H1 (cell line): ENCODE data around the gene MRPS5. TPM values are rescaled to one million over a fixed set of nuclear protein-coding genes. Genes with fewer than 3 reads are reported as not detected.

Experiments used
- CTCF ChIA-PET: fragments of 300-600 bp; sonication (Branson Sonifier 250); formaldehyde crosslinking; loops from one replicate; lab custom pipeline; 2021; ENCODE audit not compliant: partially characterized antibody; lab: Charles Lee
- POLR2A ChIA-PET: fragments of 300-600 bp; sonication (Branson Sonifier 250); formaldehyde crosslinking; loops from one replicate; lab custom pipeline; 2021; ENCODE audit warnings: inconsistent platforms; ENCODE audit not compliant: partially characterized antibody; lab: Charles Lee
- DNase-seq, 2 experiments: peaks; one replicate each; pipeline versions ENCODE4 v3.0.0 to v3.0.0-alpha.2; 2010 to 2022; ENCODE audit warnings: low spot score in 2 of 2, low read depth in 1 of 2, mixed read lengths in 1 of 2
- FAIRE-seq: peaks from 2 replicates; lab custom pipeline; 2011; peaks lifted over from hg19 to GRCh38; lab: Jason Lieb, UNC
- H2AFZ ChIP-seq: 2 replicates; pipeline ENCODE4 v1.8.1; 2012; ENCODE audit warnings: low read length, inconsistent platforms
- H2AK5ac ChIP-seq: 2 replicates; pipeline ENCODE4 v1.6.1; 2013; ENCODE audit warnings: low read depth, low read length
- H2BK120ac ChIP-seq: replicated peaks from 2 replicates; pipeline ENCODE3; 2013; ENCODE audit warnings: low read depth, low read length, inconsistent platforms
- H2BK12ac ChIP-seq: 2 replicates; pipeline ENCODE4 v1.6.1; 2013; ENCODE audit warnings: low read depth, low read length
- H2BK15ac ChIP-seq: 2 replicates; pipeline ENCODE4 v1.6.1; 2013; ENCODE audit warnings: low read length
- H2BK20ac ChIP-seq: 2 replicates; pipeline ENCODE4 v1.6.1; 2013; ENCODE audit warnings: low read length
- H2BK5ac ChIP-seq: 2 replicates; pipeline ENCODE4 v1.6.1; 2013; ENCODE audit warnings: low read depth, low read length
- H3K14ac ChIP-seq: 2 replicates; pipeline ENCODE4 v1.6.1; 2013; ENCODE audit warnings: inconsistent platforms; ENCODE audit not compliant: insufficient read length
- H3K18ac ChIP-seq: 2 replicates; pipeline ENCODE4 v1.6.1; 2013; ENCODE audit warnings: low read length; ENCODE audit errors: extremely low read depth
- H3K23ac ChIP-seq: 2 replicates; pipeline ENCODE4 v1.6.1; 2013; ENCODE audit warnings: inconsistent platforms; ENCODE audit not compliant: insufficient read length
- H3K23me2 ChIP-seq: 2 replicates; pipeline ENCODE4 v1.6.1; 2013; ENCODE audit warnings: low read depth, low read length
- H3K27ac ChIP-seq: 2 replicates; pipeline ENCODE4 v1.6.1; 2011; ENCODE audit warnings: low read depth, low read length, inconsistent platforms
- H3K27me3 ChIP-seq, 4 experiments: replicated peaks in 1 of 4; 1 replicate in 1 of 4; 2 replicates in 3 of 4; pipeline versions ENCODE4 v1.6.1 to v1.8.1; 2011 to 2013; ENCODE audit warnings: low read length in 3 of 4, mild to moderate bottlenecking in 3 of 4, inconsistent platforms in 2 of 4, mixed read lengths in 2 of 4, moderate library complexity in 1 of 4; ENCODE audit not compliant: control insufficient read depth in 3 of 4, insufficient read depth in 3 of 4; ENCODE audit errors: extremely low read depth in 1 of 4
- H3K36me3 ChIP-seq, 4 experiments: 2 replicates each; pipeline versions ENCODE4 v1.6.1 to v1.8.1; 2011 to 2013; ENCODE audit warnings: mild to moderate bottlenecking in 4 of 4, low read length in 3 of 4, moderate library complexity in 2 of 4, control low read depth in 1 of 4, inconsistent platforms in 1 of 4; ENCODE audit not compliant: insufficient read depth in 4 of 4, control insufficient read depth in 2 of 4
- H3K4ac ChIP-seq: replicated peaks from 2 replicates; pipeline ENCODE3; 2013; ENCODE audit warnings: low read length, low read depth, mixed read lengths, inconsistent platforms; ENCODE audit not compliant: insufficient read length
- H3K4me1 ChIP-seq, 4 experiments: replicated peaks in 1 of 4; 1 replicate in 1 of 4; 2 replicates in 3 of 4; pipeline versions ENCODE4 v1.6.1 to v1.8.1; 2011 to 2013; ENCODE audit warnings: low read length in 3 of 4, inconsistent platforms in 2 of 4, mixed read lengths in 1 of 4; ENCODE audit not compliant: insufficient read depth in 4 of 4, control insufficient read depth in 3 of 4
- H3K4me2 ChIP-seq, 2 experiments: 2 replicates each; pipeline versions ENCODE4 v1.6.1 to v1.8.1; 2011 to 2013; ENCODE audit warnings: low read depth in 2 of 2, low read length in 2 of 2, control low read depth in 1 of 2, inconsistent platforms in 1 of 2, mild to moderate bottlenecking in 1 of 2; ENCODE audit not compliant: insufficient read depth in 1 of 2
- H3K4me3 ChIP-seq, 4 experiments: fragments of 200-600, 300-600 bp in 1 of 4; sonication (generic), shearing (Covaris generic), sonication (Bioruptor Twin) in 1 of 4; 2 replicates each; pipeline versions ENCODE4 v1.5.1 to v1.8.1; 2011 to 2016; ENCODE audit warnings: low read length in 4 of 4, low read depth in 3 of 4, control low read depth in 2 of 4, inconsistent platforms in 2 of 4, mild to moderate bottlenecking in 2 of 4, mixed read lengths in 1 of 4, moderate library complexity in 1 of 4; ENCODE audit not compliant: insufficient read depth in 2 of 4; ENCODE audit errors: extremely low read depth in 1 of 4
- H3K56ac ChIP-seq: replicated peaks from 2 replicates; pipeline ENCODE3; 2013; ENCODE audit warnings: low read depth, mild to moderate bottlenecking, mixed read lengths, low read length, inconsistent platforms; ENCODE audit not compliant: insufficient read length
- H3K79me1 ChIP-seq: 2 replicates; pipeline ENCODE4 v1.6.1; 2013; ENCODE audit warnings: low read depth, low read length, control low read depth
- H3K79me2 ChIP-seq, 2 experiments: 2 replicates each; pipeline versions ENCODE4 v1.6.1 to v1.8.1; 2012 to 2013; ENCODE audit warnings: low read length in 2 of 2, mild to moderate bottlenecking in 2 of 2, inconsistent platforms in 1 of 2; ENCODE audit not compliant: insufficient read depth in 2 of 2, control insufficient read depth in 1 of 2
- H3K9ac ChIP-seq, 4 experiments: replicated peaks in 1 of 4; 1 replicate in 1 of 4; 2 replicates in 3 of 4; pipeline versions ENCODE4 v1.6.1 to v1.8.1; 2011 to 2013; ENCODE audit warnings: low read depth in 3 of 4, low read length in 3 of 4, control low read depth in 2 of 4, mild to moderate bottlenecking in 2 of 4, moderate library complexity in 2 of 4, inconsistent platforms in 1 of 4; ENCODE audit errors: extremely low read depth in 1 of 4
- H3K9me3 ChIP-seq, 2 experiments: 2 replicates each; pipeline versions ENCODE4 v1.6.1 to v1.8.1; 2012 to 2013; ENCODE audit warnings: mild to moderate bottlenecking in 2 of 2, moderate library complexity in 2 of 2, control low read depth in 1 of 2, inconsistent platforms in 1 of 2, low read depth in 1 of 2, low read length in 1 of 2, mixed read lengths in 1 of 2; ENCODE audit not compliant: insufficient read depth in 2 of 2
- H4K20me1 ChIP-seq, 2 experiments: replicated peaks in 1 of 2; 2 replicates each; pipeline versions ENCODE3 to v1.8.1; 2011 to 2013; ENCODE audit warnings: inconsistent platforms in 2 of 2, low read length in 2 of 2, mild to moderate bottlenecking in 1 of 2; ENCODE audit not compliant: insufficient read depth in 2 of 2, control insufficient read depth in 1 of 2
- H4K5ac ChIP-seq: 2 replicates; pipeline ENCODE4 v1.6.1; 2013; ENCODE audit warnings: low read length, low read depth, mixed read lengths, inconsistent platforms; ENCODE audit not compliant: insufficient read length
- H4K8ac ChIP-seq: 2 replicates; pipeline ENCODE4 v1.8.0; 2013; ENCODE audit warnings: mild to moderate bottlenecking, moderate library complexity, low read length, inconsistent platforms; ENCODE audit not compliant: insufficient read depth; ENCODE audit errors: extremely low read depth
- H4K91ac ChIP-seq: replicated peaks from 2 replicates; pipeline ENCODE3; 2013; ENCODE audit warnings: low read length, mixed read lengths, inconsistent platforms; ENCODE audit not compliant: insufficient read length
- ATF3 ChIP-seq: IDR thresholded peaks from 2 replicates; pipeline ENCODE4 v1.6.1; 2011; ENCODE audit warnings: low read depth, mild to moderate bottlenecking, low read length; ENCODE audit not compliant: insufficient read depth
- BACH1 ChIP-seq: IDR thresholded peaks from 2 replicates; pipeline ENCODE4 v1.6.1; 2012; ENCODE audit warnings: low read length, improper control_type of control experiment
- CTBP2 ChIP-seq: IDR thresholded peaks from 2 replicates; pipeline ENCODE4 v1.7.0; 2011; ENCODE audit warnings: borderline replicate concordance, mild to moderate bottlenecking, moderate library complexity, mixed read lengths, low read length; ENCODE audit not compliant: insufficient read depth, insufficient read length
- EZH2 ChIP-seq: fragments of 200-600 bp; sonication (generic); IDR thresholded peaks from 2 replicates; pipeline ENCODE4 v1.7.1; 2012; ENCODE audit warnings: low read depth, mild to moderate bottlenecking, moderate library complexity, low read length, inconsistent platforms; ENCODE audit not compliant: severe bottlenecking
- FOSL1 ChIP-seq: IDR thresholded peaks from 2 replicates; pipeline ENCODE4 v1.6.1; 2011; ENCODE audit warnings: mild to moderate bottlenecking, low read depth, low read length, moderate library complexity; ENCODE audit not compliant: insufficient read depth
- HDAC6 ChIP-seq: IDR thresholded peaks from one replicate; pipeline ENCODE4 v1.7.1; 2012; ENCODE audit warnings: low read depth, mild to moderate bottlenecking, inconsistent platforms, low read length, moderate library complexity
- RAD21 ChIP-seq, 2 experiments: IDR thresholded peaks in 1 of 2; conservative IDR thresholded peaks in 1 of 2; 2 replicates each; pipeline ENCODE4 v1.6.1; 2011; ENCODE audit warnings: low read depth in 2 of 2, low read length in 2 of 2, improper control_type of control experiment in 1 of 2, inconsistent platforms in 1 of 2, mild to moderate bottlenecking in 1 of 2, moderate library complexity in 1 of 2
- RNF2 ChIP-seq: fragments of 200-900, 300-1000 bp; sonication (generic); IDR thresholded peaks from 2 replicates; pipeline ENCODE4 v1.7.1; 2016; ENCODE audit warnings: borderline replicate concordance, low read depth, mild to moderate bottlenecking, antibody characterized with exemption, low read length; ENCODE audit not compliant: poor library complexity, severe bottlenecking; ENCODE audit errors: missing control alignments
- SP2 ChIP-seq: IDR thresholded peaks from 2 replicates; pipeline ENCODE4 v1.6.1; 2012; ENCODE audit warnings: mild to moderate bottlenecking, low read length, inconsistent platforms
- SP4 ChIP-seq: IDR thresholded peaks from 2 replicates; pipeline ENCODE4 v1.6.1; 2012; ENCODE audit warnings: low read length, inconsistent platforms
- SUZ12 ChIP-seq: fragments of 200-600 bp; sonication (generic); IDR thresholded peaks from 2 replicates; pipeline ENCODE4 v1.6.1; 2012; ENCODE audit warnings: mild to moderate bottlenecking, inconsistent platforms, low read length, moderate library complexity, mixed read lengths
- TAF1 ChIP-seq: IDR thresholded peaks from 2 replicates; pipeline ENCODE4 v1.6.1; 2011; ENCODE audit warnings: mild to moderate bottlenecking, low read depth, low read length
- WGBS, 2 experiments: shearing (Covaris generic) in 1 of 2; methylation state at CpG; one replicate each; pipeline versions ENCODE4 v1.1.6 to v1.1.7; 2013 to 2015; ENCODE audit warnings: low lambda C conversion rate in 2 of 2, mixed read lengths in 2 of 2, inconsistent platforms in 1 of 2, low coverage in 1 of 2, missing lambda C conversion rate in 1 of 2; ENCODE audit not compliant: insufficient replicate concordance in 2 of 2, insufficient coverage in 1 of 2, insufficient read length in 1 of 2; ENCODE audit errors: extremely low coverage in 1 of 2, missing lambda C conversion rate in 1 of 2; 5-methylcytosine and 5-hydroxymethylcytosine counted together
- polyA plus RNA-seq, 7 experiments: library from polyadenylated mRNA; depleted of rRNA in 3 of 7; stranded (reverse) in 5 of 7; unstranded in 2 of 7; fragments of >200 nt in 5 of 7; fragments of 200-250 nt in 2 of 7; gene quantifications; 1 replicate in 5 of 7; 2 replicates in 1 of 7; 4 replicates in 1 of 7; pipeline versions ENCODE4 v1.2.1 to v1.2.3, GENCODE V29; 2011 to 2013; ENCODE audit warnings: missing spikeins in 2 of 7, mixed read lengths in 2 of 7
- total RNA-seq: library from RNA; stranded (reverse); fragmentation: NEBNext Ultra II Directional; extraction: Animal tissue kit (Norgen Biotek cat#: 25700); gene quantifications from 2 replicates; pipeline ENCODE4 v1.2.1, GENCODE V29; 2021

Gene MRPS5
- total and polyA plus RNA-seq, 2 of the 8 experiments (the other 6 are each of a cell fraction or from before 2014, with no cell fraction given) = 36.7 to 53.0 TPM

GRCh38 chr2:95165030-95165370 is 43.4 kb upstream of the MRPS5 start:
- Histone ChIP-seq H2BK15ac (no peak overlapping the region), H3K4ac (no peak overlapping the region), H4K5ac (peak overlapping the region; percentile 70), H3K79me1 (no peaks in the 10 kb centered on the region), H4K91ac (peak overlapping the region; percentile 82), H2AFZ (peak overlapping the region; percentile 100), H3K14ac (no peak overlapping the region), H2BK12ac (no peak overlapping the region; the same call in 1 of the 2 replicates), H3K9ac (peak overlapping the region; percentile 73 to 97 (median 92)), H2BK120ac (no peak overlapping the region), H3K4me2 (peak overlapping the region; percentile 89 to 93; a peak in 3 of 4 replicates), H3K36me3 (no peaks in the 10 kb centered on the region), H3K79me2 (peaks cover 0 to 3% of the 10 kb centered on the region in 2 experiments; a peak in 1 of 4 replicates), H3K18ac (no peak overlapping the region), H3K27ac (peak overlapping the region; percentile 97), H3K23me2 (peaks cover 11% of the 10 kb centered on the region), H3K27me3 (no peaks in the 10 kb centered on the region; a peak in 1 of 7 replicates), H2BK5ac (peak overlapping the region; percentile 81; the same call in 1 of the 2 replicates), H4K8ac (peak overlapping the region; percentile 99), H2BK20ac (no peak overlapping the region), H4K20me1 (no peaks in the 10 kb centered on the region), H3K23ac (no peak overlapping the region), H3K4me3 (peak overlapping the region; percentile 87 to 100 (median 98)), H3K4me1 (peaks cover 0 to 2% (median 0%) of the 10 kb centered on the region in 4 experiments; a peak in 2 of 7 replicates), H2AK5ac (no peak overlapping the region), H3K56ac (peak overlapping the region; percentile 23), H3K9me3 (no peaks in the 10 kb centered on the region; a peak in 1 of 4 replicates)
- 7% methylated on average over 9 of the region's 9 CpGs; no CpG with 5 or more reads in 1 of the 2 experiments for WGBS, 2 experiments
- ChIA-PET POLR2A (interaction anchor here (0.6 to 1.3 kb wide), 4 partner anchors 41 to 76 kb away, joined by 3 to 10 read pairs (median 4); partner anchors contain the start of gene MRPS5), CTCF (interaction anchor here (0.6 to 0.8 kb wide), 2 partner anchors 55 to 88 kb away, joined by 3 read pairs; no protein-coding TSS in a partner anchor)
- no peak for DNase-seq
- no peak for FAIRE-seq
- no peak for TF ChIP-seq SUZ12
- TF ChIP-seq HDAC6 = no peak
- no peak for TF ChIP-seq CTBP2
- TF ChIP-seq SP2 = no peak
- no peak for TF ChIP-seq RNF2
- no peak for TF ChIP-seq BACH1
- TF ChIP-seq ATF3 = no peak
- TF ChIP-seq FOSL1 = no peak
- TF ChIP-seq EZH2 = no peak
- no peak for TF ChIP-seq TAF1
- no peak for TF ChIP-seq RAD21 (IDR thresholded peaks at IDR 0.05 in 1 of 2, conservative IDR thresholded peaks at IDR 0.05 in 1 of 2; ENCODE audit: low read depth in 2 of 2, low read length in 2 of 2)
- TF ChIP-seq SP4 = no peak
